CD8-positive, alpha-beta memory T cell (primary cell): ENCODE results near the gene CLEC4A. TPM values are rescaled to one million over a fixed set of nuclear protein-coding genes. Genes with fewer than 3 reads are reported as not detected.
"Not testable (repeated sequence)": the region's sequence is repeated elsewhere in the genome, so short reads cannot be mapped to it uniquely, and the experiment has no call there.

Experiments
- CTCF ChIA-PET: fragments of 350-600 bp; sonication (Branson Sonifier 250); formaldehyde crosslinking; loops from one replicate; lab custom pipeline; 2021; ENCODE audit warnings: antibody characterized with exemption; lab: Charles Lee
- POLR2A ChIA-PET: fragments of 350-600 bp; sonication (Branson Sonifier 250); formaldehyde crosslinking; loops from one replicate; lab custom pipeline; 2021; ENCODE audit warnings: antibody characterized with exemption; lab: Charles Lee
- DNase-seq, 5 donors: peaks; one replicate each; pipeline versions ENCODE4 v3.0.0 to v3.0.0-alpha.2; 2020 to 2022; ENCODE audit warnings: mixed read lengths in 1 of 5
- H3K27ac ChIP-seq: one replicate; pipeline ENCODE4 v1.7.0; 2013; ENCODE audit warnings: low read depth, mild to moderate bottlenecking, low read length, moderate library complexity
- H3K27me3 ChIP-seq: 2 replicates; pipeline ENCODE4 v1.7.0; 2013; ENCODE audit warnings: low read length, mild to moderate bottlenecking; ENCODE audit not compliant: insufficient read depth, poor library complexity, severe bottlenecking
- H3K36me3 ChIP-seq: 2 replicates; pipeline ENCODE4 v1.7.0; 2013; ENCODE audit warnings: mild to moderate bottlenecking, low read length, moderate library complexity; ENCODE audit not compliant: insufficient read depth
- H3K4me1 ChIP-seq: 2 replicates; pipeline ENCODE4 v1.7.0; 2013; ENCODE audit warnings: mild to moderate bottlenecking, low read length, moderate library complexity; ENCODE audit not compliant: insufficient read depth
- H3K4me3 ChIP-seq: 2 replicates; pipeline ENCODE4 v1.7.0; 2013; ENCODE audit warnings: mild to moderate bottlenecking, low read length
- H3K9me3 ChIP-seq: 2 replicates; pipeline ENCODE4 v1.7.0; 2013; ENCODE audit warnings: mild to moderate bottlenecking, low read length
- H3K27ac Mint-ChIP-seq, 8 donors: one replicate each; pipeline ENCODE4 v1.8.0; 2020 to 2021; ENCODE audit warnings: mixed read lengths in 8 of 8, mild to moderate bottlenecking in 6 of 8, inconsistent platforms in 3 of 8, moderate library complexity in 3 of 8
- H3K27me3 Mint-ChIP-seq, 2 donors: one replicate each; pipeline ENCODE4 v1.8.0; 2020 to 2021; ENCODE audit warnings: mixed read lengths in 2 of 2, mild to moderate bottlenecking in 1 of 2, moderate library complexity in 1 of 2
- H3K36me3 Mint-ChIP-seq, 3 donors: one replicate each; pipeline ENCODE4 v1.8.0; 2020 to 2021; ENCODE audit warnings: mixed read lengths in 3 of 3, inconsistent platforms in 1 of 3, mild to moderate bottlenecking in 1 of 3
- H3K4me1 Mint-ChIP-seq, 3 donors: one replicate each; pipeline ENCODE4 v1.8.0; 2020 to 2021; ENCODE audit warnings: mixed read lengths in 3 of 3, inconsistent platforms in 1 of 3, mild to moderate bottlenecking in 1 of 3
- H3K4me3 Mint-ChIP-seq, 7 donors: one replicate each; pipeline ENCODE4 v1.8.0; 2020 to 2021; ENCODE audit warnings: mixed read lengths in 7 of 7, mild to moderate bottlenecking in 6 of 7, moderate library complexity in 4 of 7, inconsistent platforms in 2 of 7
- H3K9me3 Mint-ChIP-seq, 5 donors: one replicate each; pipeline ENCODE4 v1.8.0; 2020 to 2022; ENCODE audit warnings: mixed read lengths in 5 of 5, mild to moderate bottlenecking in 3 of 5, moderate library complexity in 2 of 5, inconsistent platforms in 1 of 5
- polyA plus RNA-seq: library from polyadenylated mRNA; unstranded; fragments of 300-500 nt; fragmentation: Illumina TruSeq; gene quantifications from one replicate; pipeline ENCODE4 v1.2.3, GENCODE V29; 2021
- total RNA-seq, 2 experiments: library from RNA; stranded (reverse); gene quantifications; one replicate each; pipeline ENCODE4 v1.2.3, GENCODE V29; 2021

Gene CLEC4A
- total and polyA plus RNA-seq, 3 experiments from 2014 or later, result 0.42 to 1.1 (median 0.66) TPM

- H3K4me1 Mint-ChIP-seq, H3K4me3 Mint-ChIP-seq, H3K9me3 ChIP-seq, H3K27me3 Mint-ChIP-seq, H3K27me3 ChIP-seq, DNase-seq, CTCF ChIA-PET, H3K27ac Mint-ChIP-seq, H3K36me3 ChIP-seq, H3K27ac ChIP-seq, POLR2A ChIA-PET, H3K9me3 Mint-ChIP-seq, H3K4me3 ChIP-seq, H3K4me1 ChIP-seq: not testable (repeated sequence)
- H3K36me3 Mint-ChIP-seq, result peaks cover 14 to 44% (median 19%) of the 10 kb centered on the region in 3 donors
These were observed 10.4 kb downstream of the CLEC4A start for GRCh38 chr12:8133636-8134397.

- CTCF ChIA-PET, H3K36me3 ChIP-seq, H3K9me3 ChIP-seq, H3K27ac ChIP-seq, H3K27me3 Mint-ChIP-seq, H3K4me3 ChIP-seq, H3K27me3 ChIP-seq, POLR2A ChIA-PET, H3K4me3 Mint-ChIP-seq, H3K9me3 Mint-ChIP-seq, DNase-seq, H3K27ac Mint-ChIP-seq, H3K4me1 Mint-ChIP-seq, H3K4me1 ChIP-seq: not testable (repeated sequence)
- H3K36me3 Mint-ChIP-seq, result peaks cover 14 to 41% (median 19%) of the 10 kb centered on the region in 3 donors
These were observed 11.0 kb downstream of the CLEC4A start for GRCh38 chr12:8134398-8134930.

- Mint-ChIP-seq H3K27me3 (peaks cover 2 to 17% of the 10 kb centered on the region in 2 donors), H3K9me3 (peaks cover 3 to 16% (median 12%) of the 10 kb centered on the region in 5 donors), H3K36me3 (peaks cover 25 to 45% (median 35%) of the 10 kb centered on the region in 3 donors)
- H3K9me3 ChIP-seq, H3K27ac ChIP-seq, H3K4me1 ChIP-seq, CTCF ChIA-PET, POLR2A ChIA-PET, H3K4me3 Mint-ChIP-seq, H3K36me3 ChIP-seq, H3K4me3 ChIP-seq, H3K27me3 ChIP-seq, H3K4me1 Mint-ChIP-seq, H3K27ac Mint-ChIP-seq, DNase-seq: not testable (repeated sequence)
These were observed 18.2 kb downstream of the CLEC4A start for GRCh38 chr12:8141647-8142046.

- no peak for DNase-seq
- H3K27me3 ChIP-seq, result no peaks in the 10 kb centered on the region
- Mint-ChIP-seq H3K36me3 (peaks cover 20 to 37% (median 22%) of the 10 kb centered on the region in 3 donors), H3K9me3 (peaks cover 3 to 16% (median 12%) of the 10 kb centered on the region in 5 donors), H3K4me3 (no peak overlapping the region), H3K4me1 (no peaks in the 10 kb centered on the region), H3K27me3 (peaks cover 0 to 23% of the 10 kb centered on the region in 2 donors), H3K27ac (peak overlapping the region in 1 of 8 donors; percentile 8)
- no peaks in the 10 kb centered on the region for H3K9me3 ChIP-seq
- no peaks in the 10 kb centered on the region for H3K4me1 ChIP-seq
- no peak overlapping the region for H3K27ac ChIP-seq
- H3K4me3 ChIP-seq, result no peak overlapping the region
- peaks cover 4% of the 10 kb centered on the region for H3K36me3 ChIP-seq
- POLR2A ChIA-PET, result no interaction called here
- CTCF ChIA-PET, result no interaction called here
These were observed 19.8 kb downstream of the CLEC4A start for GRCh38 chr12:8143261-8143660.

- Histone ChIP-seq H3K4me1 (no peaks in the 10 kb centered on the region), H3K36me3 (no peaks in the 10 kb centered on the region), H3K27me3 (no peaks in the 10 kb centered on the region), H3K4me3 (no peak overlapping the region), H3K9me3 (no peaks in the 10 kb centered on the region), H3K27ac (no peak overlapping the region)
- Mint-ChIP-seq H3K4me3 (no peak overlapping the region), H3K9me3 (peaks cover 3 to 13% (median 12%) of the 10 kb centered on the region in 5 donors), H3K36me3 (peaks cover 4 to 17% (median 13%) of the 10 kb centered on the region in 3 donors), H3K27me3 (peaks cover 6 to 43% of the 10 kb centered on the region in 2 donors), H3K27ac (no peak overlapping the region), H3K4me1 (no peaks in the 10 kb centered on the region)
- ChIA-PET POLR2A (no interaction called here), CTCF (no interaction called here)
- no peak for DNase-seq
These were observed 22.5 kb downstream of the CLEC4A start for GRCh38 chr12:8145754-8146441.

GRCh38 chr12:8146442-8146771, 23.0 kb downstream of the CLEC4A start:
- Mint-ChIP-seq H3K36me3 (peaks cover 3 to 12% (median 10%) of the 10 kb centered on the region in 3 donors), H3K9me3 (peaks cover 3 to 12% (median 9%) of the 10 kb centered on the region in 5 donors), H3K4me3 (no peak overlapping the region), H3K27me3 (peaks cover 6 to 46% of the 10 kb centered on the region in 2 donors), H3K4me1 (no peaks in the 10 kb centered on the region), H3K27ac (no peak overlapping the region)
- ChIA-PET CTCF (no interaction called here), POLR2A (no interaction called here)
- Histone ChIP-seq H3K27ac (no peak overlapping the region), H3K4me3 (no peak overlapping the region), H3K4me1 (no peaks in the 10 kb centered on the region), H3K27me3 (no peaks in the 10 kb centered on the region), H3K36me3 (no peaks in the 10 kb centered on the region), H3K9me3 (no peaks in the 10 kb centered on the region)
- no peak for DNase-seq

- Mint-ChIP-seq H3K9me3 (no peaks in the 10 kb centered on the region), H3K4me3 (no peak overlapping the region), H3K27ac (no peak overlapping the region), H3K36me3 (no peaks in the 10 kb centered on the region), H3K4me1 (peaks cover 4 to 7% (median 6%) of the 10 kb centered on the region in 3 donors), H3K27me3 (peaks cover 13 to 52% of the 10 kb centered on the region in 2 donors)
- peak in 1 of 5 donors; percentile 50 for DNase-seq
- ChIA-PET POLR2A (no interaction called here), CTCF (no interaction called here)
- no peak overlapping the region for H3K27ac ChIP-seq
- no peaks in the 10 kb centered on the region for H3K27me3 ChIP-seq
- H3K9me3 ChIP-seq, result no peaks in the 10 kb centered on the region
- no peak overlapping the region for H3K4me3 ChIP-seq
- peaks cover 12% of the 10 kb centered on the region for H3K4me1 ChIP-seq
- no peaks in the 10 kb centered on the region for H3K36me3 ChIP-seq
These were observed 31.1 kb downstream of the CLEC4A start for GRCh38 chr12:8154526-8154925.

- no peak for DNase-seq
These were observed 33.0 kb downstream of the CLEC4A start for GRCh38 chr12:8156416-8156815.

More at GRCh38 chr12:8156416-8156815, 33.0 kb downstream of the CLEC4A start:
- ChIA-PET CTCF (no interaction called here), POLR2A (no interaction called here)
- Mint-ChIP-seq H3K9me3 (no peaks in the 10 kb centered on the region), H3K4me3 (no peak overlapping the region), H3K27ac (no peak overlapping the region), H3K4me1 (peaks cover 4 to 7% (median 6%) of the 10 kb centered on the region in 3 donors), H3K36me3 (no peaks in the 10 kb centered on the region), H3K27me3 (peaks cover 16 to 47% of the 10 kb centered on the region in 2 donors)
- no peak overlapping the region for H3K27ac ChIP-seq
- H3K9me3 ChIP-seq, result no peaks in the 10 kb centered on the region
- no peak overlapping the region for H3K4me3 ChIP-seq
- no peaks in the 10 kb centered on the region for H3K36me3 ChIP-seq
- H3K4me1 ChIP-seq, result peaks cover 12% of the 10 kb centered on the region
- no peaks in the 10 kb centered on the region for H3K27me3 ChIP-seq
